Effector memory CD8-positive, alpha-beta T cell (primary cell): ENCODE results near the gene ZNF408.

Source experiments
- ATAC-seq: fragments of 150-1000 bp; cut with Tn5 transposase; replicated peaks from 2 replicates; pipeline ENCODE4 v1.10.0; 2021; ENCODE audit warnings: mild to moderate bottlenecking, moderate library complexity
- DNase-seq, 3 experiments: peaks; one replicate each; pipeline ENCODE4 v3.0.0; 2021
- H3K27ac Mint-ChIP-seq, 2 donors: one replicate each; pipeline ENCODE4 v1.8.0; 2022; ENCODE audit warnings: mild to moderate bottlenecking in 2 of 2, mixed read lengths in 2 of 2, moderate library complexity in 2 of 2
- H3K27me3 Mint-ChIP-seq, 2 donors: one replicate each; pipeline ENCODE4 v1.8.0; 2022; ENCODE audit warnings: mixed read lengths in 2 of 2
- H3K36me3 Mint-ChIP-seq: one replicate; pipeline ENCODE4 v1.8.0; 2022; ENCODE audit warnings: mild to moderate bottlenecking, moderate library complexity, mixed read lengths; ENCODE audit not compliant: insufficient read depth
- H3K4me1 Mint-ChIP-seq, 2 donors: one replicate each; pipeline ENCODE4 v1.8.0; 2022; ENCODE audit warnings: low read depth in 2 of 2, mixed read lengths in 2 of 2
- H3K4me3 Mint-ChIP-seq, 2 donors: one replicate each; pipeline ENCODE4 v1.8.0; 2022; ENCODE audit warnings: mild to moderate bottlenecking in 2 of 2, mixed read lengths in 2 of 2, moderate library complexity in 2 of 2
- H3K9me3 Mint-ChIP-seq, 2 donors: one replicate each; pipeline ENCODE4 v1.8.0; 2022; ENCODE audit warnings: mixed read lengths in 2 of 2

Gene ZNF408

GRCh38 chr11:46729110-46730027 is 28.5 kb downstream of the ZNF408 start:
- DNase-seq (no peak), ATAC-seq (no peak)
- Mint-ChIP-seq H3K4me1 (no peaks in the 10 kb centered on the region), H3K27me3 (no peaks in the 10 kb centered on the region), H3K36me3 (peaks cover 6% of the 10 kb centered on the region), H3K4me3 (no peak overlapping the region), H3K9me3 (no peaks in the 10 kb centered on the region), H3K27ac (no peak overlapping the region)

GRCh38 chr11:46731545-46731944 is 30.7 kb downstream of the ZNF408 start:
- Mint-ChIP-seq H3K36me3 (peaks cover 4% of the 10 kb centered on the region), H3K4me3 (no peak overlapping the region), H3K9me3 (no peaks in the 10 kb centered on the region), H3K27me3 (no peaks in the 10 kb centered on the region), H3K4me1 (no peaks in the 10 kb centered on the region), H3K27ac (no peak overlapping the region)
- ATAC-seq: no peak
- no peak for DNase-seq

- DNase-seq (no peak), ATAC-seq (no peak)
- Mint-ChIP-seq H3K27ac (no peak overlapping the region), H3K9me3 (no peaks in the 10 kb centered on the region), H3K4me1 (no peaks in the 10 kb centered on the region), H3K4me3 (no peak overlapping the region), H3K36me3 (peaks cover 2% of the 10 kb centered on the region), H3K27me3 (no peaks in the 10 kb centered on the region)
Observed at GRCh38 chr11:46733234-46733633, 32.4 kb downstream of the ZNF408 start.

DNA sequence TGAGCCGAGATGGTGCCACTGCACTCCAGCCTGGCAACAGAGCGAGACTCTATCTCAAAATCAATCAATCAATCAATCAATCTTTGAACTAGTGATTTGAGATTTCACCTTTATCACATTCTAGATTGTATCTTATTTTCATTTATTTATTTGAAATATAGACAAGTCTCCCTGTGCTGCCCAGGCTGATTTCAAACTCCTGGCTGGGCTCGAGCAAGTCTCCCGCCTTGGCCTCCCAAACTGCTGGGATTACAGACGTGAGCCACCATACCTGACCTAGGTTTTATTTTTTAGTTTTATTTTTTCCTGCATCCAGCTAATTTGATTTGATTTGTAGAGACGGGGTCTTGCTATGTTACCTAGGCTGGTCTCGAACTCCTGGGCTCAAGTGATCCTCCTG is 35.3 kb downstream of the ZNF408 start:
- Mint-ChIP-seq H3K27me3 (no peaks in the 10 kb centered on the region), H3K4me3 (no peak overlapping the region), H3K36me3 (peaks cover 7% of the 10 kb centered on the region), H3K9me3 (no peaks in the 10 kb centered on the region), H3K27ac (no peak overlapping the region), H3K4me1 (no peaks in the 10 kb centered on the region)
- DNase-seq (no peak), ATAC-seq (no peak)

GRCh38 chr11:46736615-46737014 is 35.8 kb downstream of the ZNF408 start:
- H3K36me3 Mint-ChIP-seq: peaks cover 7% of the 10 kb centered on the region
- no peak for DNase-seq
- H3K27me3 Mint-ChIP-seq: no peaks in the 10 kb centered on the region
- ATAC-seq: no peak
- no peaks in the 10 kb centered on the region for H3K9me3 Mint-ChIP-seq
- no peak overlapping the region for H3K27ac Mint-ChIP-seq
- no peak overlapping the region for H3K4me3 Mint-ChIP-seq
- no peaks in the 10 kb centered on the region for H3K4me1 Mint-ChIP-seq

- Mint-ChIP-seq H3K9me3 (no peaks in the 10 kb centered on the region), H3K36me3 (peaks cover 12% of the 10 kb centered on the region), H3K4me3 (no peak overlapping the region), H3K27me3 (no peaks in the 10 kb centered on the region), H3K4me1 (no peaks in the 10 kb centered on the region), H3K27ac (no peak overlapping the region)
- ATAC-seq (no peak), DNase-seq (no peak)
Observed at GRCh38 chr11:46737699-46738098, 36.9 kb downstream of the ZNF408 start.

DNA sequence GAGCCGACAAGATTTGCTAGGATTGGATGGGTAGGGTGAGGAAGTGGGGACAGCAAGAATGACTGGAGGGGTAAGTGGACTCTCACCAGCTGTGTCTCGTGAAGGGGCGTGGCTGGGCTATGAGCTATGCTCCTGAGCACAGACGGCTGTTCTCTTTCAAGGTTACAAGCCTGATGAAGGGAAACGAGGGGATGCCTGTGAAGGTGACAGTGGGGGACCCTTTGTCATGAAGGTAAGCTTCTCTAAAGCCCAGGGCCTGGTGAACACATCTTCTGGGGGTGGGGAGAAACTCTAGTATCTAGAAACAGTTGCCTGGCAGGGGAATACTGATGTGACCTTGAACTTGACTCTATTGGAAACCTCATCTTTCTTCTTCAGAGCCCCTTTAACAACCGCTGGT is 38.1 kb downstream of the ZNF408 start:
- no peaks in the 10 kb centered on the region for H3K4me1 Mint-ChIP-seq
- no peak overlapping the region for H3K4me3 Mint-ChIP-seq
- H3K27me3 Mint-ChIP-seq: no peaks in the 10 kb centered on the region
- no peak for DNase-seq
- no peak overlapping the region for H3K27ac Mint-ChIP-seq
- no peak for ATAC-seq
- no peaks in the 10 kb centered on the region for H3K9me3 Mint-ChIP-seq
- peaks cover 22% of the 10 kb centered on the region for H3K36me3 Mint-ChIP-seq

DNA sequence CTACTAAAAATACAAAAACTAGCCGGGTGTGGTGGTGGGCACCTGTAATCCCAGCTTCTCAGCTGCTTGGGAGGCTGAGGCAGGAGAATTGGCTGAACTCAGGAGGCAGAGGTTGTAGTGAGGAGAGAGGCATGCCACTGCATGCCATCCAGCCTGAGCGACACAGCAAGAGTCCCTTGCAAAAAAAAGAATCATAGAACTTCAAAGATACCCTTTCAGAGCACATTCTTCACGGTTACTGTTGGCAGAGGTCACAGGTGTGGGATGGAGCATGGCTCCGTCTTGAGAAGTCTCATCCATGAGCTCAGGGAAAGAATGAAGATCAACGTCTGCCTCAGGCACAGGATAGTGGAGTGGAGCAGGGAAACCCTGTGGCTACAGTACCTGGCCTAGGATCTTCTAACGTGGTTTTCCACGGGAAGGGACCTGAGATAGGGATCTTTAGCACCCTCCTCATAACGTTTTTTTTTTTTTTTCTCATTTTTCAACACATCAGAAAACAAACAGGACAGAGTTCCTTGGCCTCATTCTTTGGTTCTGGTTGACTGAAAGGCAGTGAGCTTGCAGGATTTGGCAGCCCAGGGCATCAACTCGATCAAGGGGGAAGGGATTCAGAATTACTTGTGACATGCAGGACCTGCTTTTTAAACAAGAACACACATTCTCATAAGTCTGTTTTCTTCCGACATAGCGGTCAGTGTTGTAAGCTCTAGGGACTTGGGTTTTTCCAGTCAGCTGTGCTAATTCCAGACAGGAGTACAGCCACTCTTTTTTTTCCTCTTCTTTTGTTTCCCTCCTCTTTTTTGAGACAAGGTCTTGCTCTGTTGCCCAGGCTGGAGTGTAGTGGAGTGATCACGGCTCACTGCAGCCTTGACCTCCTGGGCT is 41.0 kb downstream of the ZNF408 start:
- H3K36me3 Mint-ChIP-seq: peaks cover 35% of the 10 kb centered on the region
- peak overlapping the region in 1 of 2 donors; percentile 72 for H3K27ac Mint-ChIP-seq
- H3K27me3 Mint-ChIP-seq: no peaks in the 10 kb centered on the region
- DNase-seq: no peak
- no peaks in the 10 kb centered on the region for H3K9me3 Mint-ChIP-seq
- no peak for ATAC-seq
- H3K4me3 Mint-ChIP-seq: no peak overlapping the region
- no peaks in the 10 kb centered on the region for H3K4me1 Mint-ChIP-seq

DNA sequence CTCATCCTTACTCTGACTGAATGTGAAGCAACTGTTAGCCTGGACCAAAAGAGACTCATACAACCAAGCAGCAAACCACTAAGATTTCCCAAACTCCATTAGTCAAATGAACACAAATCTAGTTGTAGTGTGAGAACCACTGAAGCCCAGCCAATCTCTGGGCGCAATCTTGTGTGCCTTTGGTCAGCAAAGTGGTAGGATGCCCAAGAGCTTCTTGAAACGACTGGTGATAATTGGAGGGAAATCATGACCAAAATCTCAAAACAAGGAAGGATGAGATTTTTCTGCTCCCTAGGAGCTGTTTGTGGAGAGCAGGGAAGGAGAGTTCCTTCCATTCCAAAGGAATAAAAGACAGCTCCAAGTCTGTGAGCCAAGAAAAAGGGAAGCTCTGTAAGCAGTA is 42.2 kb downstream of the ZNF408 start:
- DNase-seq (no peak), ATAC-seq (no peak)
- Mint-ChIP-seq H3K27me3 (no peaks in the 10 kb centered on the region), H3K27ac (peak overlapping the region in 1 of 2 donors; percentile 72), H3K4me3 (no peak overlapping the region), H3K9me3 (no peaks in the 10 kb centered on the region), H3K36me3 (peaks cover 45% of the 10 kb centered on the region), H3K4me1 (no peaks in the 10 kb centered on the region)

DNA sequence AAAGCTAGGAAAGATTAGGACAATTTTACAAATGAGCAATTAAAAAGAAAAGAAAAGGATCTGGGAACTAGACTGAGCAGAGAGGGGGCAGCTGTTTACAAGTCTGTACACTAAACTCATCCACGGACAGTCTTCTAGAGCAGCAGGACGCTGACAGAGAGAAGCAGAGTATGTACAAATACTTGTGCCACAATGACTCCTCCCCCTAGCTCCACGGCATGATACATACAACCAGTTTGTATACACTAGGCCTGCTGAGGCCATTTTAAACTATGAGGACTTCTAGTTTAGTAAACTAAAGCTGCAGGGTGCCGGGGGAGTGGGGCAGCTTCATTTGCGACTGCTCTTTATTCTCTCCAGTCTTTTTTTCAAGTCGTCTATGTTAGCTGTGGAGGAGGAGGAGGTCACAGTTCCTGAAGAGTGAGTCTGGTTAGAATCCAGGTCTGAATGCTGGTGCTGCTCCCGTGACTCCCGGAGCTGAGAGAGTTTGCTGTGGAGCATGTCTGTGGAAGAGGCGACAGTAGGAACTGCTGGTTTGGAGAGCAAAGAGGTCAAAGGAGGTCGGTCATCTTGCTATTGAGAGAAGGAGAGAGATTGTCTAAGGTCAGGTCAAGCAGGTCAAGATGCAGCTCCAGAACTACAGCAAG is 43.0 kb downstream of the ZNF408 start:
- H3K4me1 Mint-ChIP-seq: no peaks in the 10 kb centered on the region
- ATAC-seq: no peak
- peaks cover 51% of the 10 kb centered on the region for H3K36me3 Mint-ChIP-seq
- no peak overlapping the region for H3K4me3 Mint-ChIP-seq
- H3K27ac Mint-ChIP-seq: no peak overlapping the region
- H3K9me3 Mint-ChIP-seq: no peaks in the 10 kb centered on the region
- no peak for DNase-seq
- H3K27me3 Mint-ChIP-seq: no peaks in the 10 kb centered on the region

GRCh38 chr11:46745328-46745727 is 44.5 kb downstream of the ZNF408 start:
- no peak for ATAC-seq
- H3K9me3 Mint-ChIP-seq: no peaks in the 10 kb centered on the region
- H3K4me1 Mint-ChIP-seq: no peaks in the 10 kb centered on the region
- no peak overlapping the region for H3K4me3 Mint-ChIP-seq
- no peak for DNase-seq
- no peak overlapping the region for H3K27ac Mint-ChIP-seq
- no peaks in the 10 kb centered on the region for H3K27me3 Mint-ChIP-seq
- peaks cover 59% of the 10 kb centered on the region for H3K36me3 Mint-ChIP-seq

DNA sequence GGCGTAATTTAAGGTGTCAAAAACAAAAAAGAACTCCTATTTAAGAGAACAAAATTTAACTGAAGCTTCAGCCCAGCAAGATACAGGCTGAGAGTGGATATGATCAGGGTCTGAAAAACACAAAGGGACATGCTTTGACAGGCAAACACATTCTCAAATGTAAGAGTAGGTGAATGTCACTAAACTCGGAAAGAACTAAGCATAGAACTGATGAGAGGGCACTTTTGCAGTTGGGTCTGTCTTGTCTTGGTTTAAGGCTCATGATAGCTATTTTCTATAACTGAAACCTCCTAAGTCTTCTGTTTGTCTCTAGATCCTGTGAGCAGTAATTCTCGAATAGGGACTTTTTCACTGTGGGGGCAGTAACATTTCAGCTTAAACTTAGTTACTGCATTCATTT is 45.2 kb downstream of the ZNF408 start:
- no peaks in the 10 kb centered on the region for H3K4me1 Mint-ChIP-seq
- peaks cover 60% of the 10 kb centered on the region for H3K36me3 Mint-ChIP-seq
- no peaks in the 10 kb centered on the region for H3K9me3 Mint-ChIP-seq
- H3K27ac Mint-ChIP-seq: no peak overlapping the region
- ATAC-seq (no peak), DNase-seq (no peak)
- H3K27me3 Mint-ChIP-seq: no peaks in the 10 kb centered on the region
- no peak overlapping the region for H3K4me3 Mint-ChIP-seq

- Mint-ChIP-seq H3K27ac (peak overlapping the region in 1 of 2 donors; percentile 73), H3K9me3 (no peaks in the 10 kb centered on the region), H3K4me1 (no peaks in the 10 kb centered on the region), H3K27me3 (no peaks in the 10 kb centered on the region), H3K36me3 (peaks cover 63% of the 10 kb centered on the region), H3K4me3 (no peak overlapping the region)
- DNase-seq: no peak
- ATAC-seq: no peak
Observed at GRCh38 chr11:46747150-46747549, 46.3 kb downstream of the ZNF408 start.
